ENCODE measurements around the gene EFCAB9. TPM values are rescaled to one million over a fixed set of nuclear protein-coding genes. Genes with fewer than 3 reads are reported as not detected.

The EFCAB9 gene
- not detected for total RNA-seq

GRCh38 chr5:172193872-172194271, at the start of gene EFCAB9:
EFCAB9 (plus strand) TSS chr5:172194172; CDS start chr5:172194173, 1 bp downstream.
- H3K27me3 ChIP-seq: no peaks in the 10 kb centered on the region
- H3K4me1 ChIP-seq: peaks cover 0 to 4% (median 0%) of the 10 kb centered on the region in 3 donors
- no peak within 1 kb of the TSS for H3K4me3 ChIP-seq
- no peak within 1 kb of the TSS for H3K27ac ChIP-seq
- no peak for ATAC-seq
- no peaks in the 10 kb centered on the region for H3K9me3 ChIP-seq
- no peak for TF ChIP-seq POLR2AphosphoS5 (IDR thresholded peaks at IDR 0.05)
- no peak for TF ChIP-seq EP300 (IDR thresholded peaks at IDR 0.05)
- TF ChIP-seq CTCF (IDR thresholded peaks at IDR 0.05): no peak
- TF ChIP-seq POLR2A (IDR thresholded peaks at IDR 0.05): no peak
- no peaks in the 10 kb centered on the region for H3K36me3 ChIP-seq
- 60 to 73% methylated on average over 5 of the region's 6 CpGs for WGBS, 2 donors (ENCODE audit: low coverage in 1 of 2)

GRCh38 chr5:172144291-172144815, 49.6 kb upstream of the EFCAB9 start:
- Histone ChIP-seq H3K9me3 (no peaks in the 10 kb centered on the region), H3K27me3 (no peaks in the 10 kb centered on the region), H3K4me1 (peaks cover 0 to 15% (median 0%) of the 10 kb centered on the region in 3 donors), H3K4me3 (no peak overlapping the region), H3K27ac (peak overlapping the region in 3 of 4 donors; percentile 22 to 55 (median 37)), H3K36me3 (peaks cover 0 to 14% of the 10 kb centered on the region in 2 donors)
- peak; percentile 53 for ATAC-seq
- WGBS, 2 donors (ENCODE audit: low coverage in 1 of 2): no CpG with 5 or more reads among the region's 10 CpGs
- no peak for TF ChIP-seq CTCF (IDR thresholded peaks at IDR 0.05)
- TF ChIP-seq POLR2A (IDR thresholded peaks at IDR 0.05): no peak
- no peak for TF ChIP-seq POLR2AphosphoS5 (IDR thresholded peaks at IDR 0.05)
- no peak for TF ChIP-seq EP300 (IDR thresholded peaks at IDR 0.05)

GRCh38 chr5:172144931-172145869, 48.8 kb upstream of the EFCAB9 start:
- WGBS, 2 donors (ENCODE audit: low coverage in 1 of 2): 80% methylated on average over 1 to 2 of the region's 15 CpGs
- peaks cover 0 to 15% (median 0%) of the 10 kb centered on the region in 3 donors for H3K4me1 ChIP-seq
- H3K9me3 ChIP-seq: no peaks in the 10 kb centered on the region
- no peak for ATAC-seq
- no peaks in the 10 kb centered on the region for H3K27me3 ChIP-seq
- TF ChIP-seq POLR2AphosphoS5 (IDR thresholded peaks at IDR 0.05) (no peak), EP300 (IDR thresholded peaks at IDR 0.05) (no peak), CTCF (IDR thresholded peaks at IDR 0.05) (no peak), POLR2A (IDR thresholded peaks at IDR 0.05) (no peak)
- no peak overlapping the region for H3K4me3 ChIP-seq
- peaks cover 0 to 14% of the 10 kb centered on the region in 2 donors for H3K36me3 ChIP-seq
- peak overlapping the region in 3 of 4 donors; percentile 22 to 55 (median 37) for H3K27ac ChIP-seq

- no peak for ATAC-seq
- peaks cover 0 to 21% (median 0%) of the 10 kb centered on the region in 3 donors for H3K4me1 ChIP-seq
Measured at GRCh38 chr5:172145870-172146747, 47.9 kb upstream of the EFCAB9 start.

More at GRCh38 chr5:172145870-172146747, 47.9 kb upstream of the EFCAB9 start:
- H3K36me3 ChIP-seq: peaks cover 0 to 14% of the 10 kb centered on the region in 2 donors
- TF ChIP-seq POLR2AphosphoS5 (IDR thresholded peaks at IDR 0.05): no peak
- no peak for TF ChIP-seq EP300 (IDR thresholded peaks at IDR 0.05)
- no peak for TF ChIP-seq CTCF (IDR thresholded peaks at IDR 0.05)
- TF ChIP-seq POLR2A (IDR thresholded peaks at IDR 0.05): no peak
- H3K27me3 ChIP-seq: no peaks in the 10 kb centered on the region
- no peak overlapping the region for H3K27ac ChIP-seq
- WGBS, 2 donors (ENCODE audit: low coverage in 1 of 2): 84 to 86% methylated on average over 4 to 18 of the region's 21 CpGs
- no peak overlapping the region for H3K4me3 ChIP-seq
- no peaks in the 10 kb centered on the region for H3K9me3 ChIP-seq
